MCF 10A (cell line): ENCODE data around the gene TRA2A. TPM values are rescaled to one million over a fixed set of nuclear protein-coding genes. Genes with fewer than 3 reads are reported as not detected.

ENCODE experiments used
- BruUV-seq: library from RNA; stranded (reverse); fragments of 400-500 nt; replicated peaks from 2 replicates; lab custom pipeline; 2021; lab: Mats Ljungman, UMichigan
- CTCF ChIA-PET: fragments of 300-600 bp; sonication (Branson Sonifier 250); formaldehyde crosslinking; extraction: SDS; loops from one replicate; lab custom pipeline; 2021; ENCODE audit warnings: antibody characterized with exemption, inconsistent platforms; lab: Yijun Ruan, JAX
- POLR2A ChIA-PET: fragments of 300-600, 350-650 bp; sonication (Branson Sonifier 250); formaldehyde crosslinking; extraction: SDS; loops from one replicate; lab custom pipeline; 2020; ENCODE audit warnings: antibody characterized with exemption, inconsistent platforms; lab: Yijun Ruan, JAX
- DNase-seq: peaks from one replicate; pipeline ENCODE4 v3.0.0-alpha.2; 2018; ENCODE audit not compliant: unreplicated experiment
- H3K27ac Mint-ChIP-seq: one replicate; pipeline ENCODE4 v1.8.0; 2022; ENCODE audit warnings: mild to moderate bottlenecking, low read depth, mixed read lengths; ENCODE audit not compliant: unreplicated experiment
- H3K27me3 Mint-ChIP-seq: one replicate; pipeline ENCODE4 v1.8.0; 2022; ENCODE audit warnings: mixed read lengths; ENCODE audit not compliant: insufficient read depth, unreplicated experiment
- H3K36me3 Mint-ChIP-seq: one replicate; pipeline ENCODE4 v1.8.0; 2022; ENCODE audit warnings: mild to moderate bottlenecking, moderate library complexity, mixed read lengths; ENCODE audit not compliant: insufficient read depth, unreplicated experiment
- H3K4me1 Mint-ChIP-seq: one replicate; pipeline ENCODE4 v1.8.0; 2022; ENCODE audit warnings: mixed read lengths; ENCODE audit not compliant: insufficient read depth, unreplicated experiment
- H3K4me3 Mint-ChIP-seq: one replicate; pipeline ENCODE4 v1.8.0; 2022; ENCODE audit warnings: mild to moderate bottlenecking, moderate library complexity, mixed read lengths; ENCODE audit not compliant: unreplicated experiment
- H3K9me3 Mint-ChIP-seq: one replicate; pipeline ENCODE4 v1.8.0; 2022; ENCODE audit warnings: mixed read lengths; ENCODE audit not compliant: unreplicated experiment
- intact Hi-C: fragments of 100-400 bp; cut with micrococcal nuclease; formaldehyde crosslinking; loops from 2 replicates; pipeline ENCODE4 v1.14.1; 2022
- total RNA-seq: library from RNA; stranded (reverse); gene quantifications from 2 replicates; pipeline ENCODE4 v1.2.3, GENCODE V29; 2022
- TF ChIP-seq, protein P1 (sequence below): fragments of 200-600 bp; IDR thresholded peaks from one replicate; pipeline ENCODE4 v1.8.0; 2022; ENCODE audit warnings: antibody characterized with exemption, mild to moderate bottlenecking; ENCODE audit not compliant: unreplicated experiment

The TRA2A gene
- total RNA-seq, 1 experiment from 2014 or later: 113 TPM

DNA sequence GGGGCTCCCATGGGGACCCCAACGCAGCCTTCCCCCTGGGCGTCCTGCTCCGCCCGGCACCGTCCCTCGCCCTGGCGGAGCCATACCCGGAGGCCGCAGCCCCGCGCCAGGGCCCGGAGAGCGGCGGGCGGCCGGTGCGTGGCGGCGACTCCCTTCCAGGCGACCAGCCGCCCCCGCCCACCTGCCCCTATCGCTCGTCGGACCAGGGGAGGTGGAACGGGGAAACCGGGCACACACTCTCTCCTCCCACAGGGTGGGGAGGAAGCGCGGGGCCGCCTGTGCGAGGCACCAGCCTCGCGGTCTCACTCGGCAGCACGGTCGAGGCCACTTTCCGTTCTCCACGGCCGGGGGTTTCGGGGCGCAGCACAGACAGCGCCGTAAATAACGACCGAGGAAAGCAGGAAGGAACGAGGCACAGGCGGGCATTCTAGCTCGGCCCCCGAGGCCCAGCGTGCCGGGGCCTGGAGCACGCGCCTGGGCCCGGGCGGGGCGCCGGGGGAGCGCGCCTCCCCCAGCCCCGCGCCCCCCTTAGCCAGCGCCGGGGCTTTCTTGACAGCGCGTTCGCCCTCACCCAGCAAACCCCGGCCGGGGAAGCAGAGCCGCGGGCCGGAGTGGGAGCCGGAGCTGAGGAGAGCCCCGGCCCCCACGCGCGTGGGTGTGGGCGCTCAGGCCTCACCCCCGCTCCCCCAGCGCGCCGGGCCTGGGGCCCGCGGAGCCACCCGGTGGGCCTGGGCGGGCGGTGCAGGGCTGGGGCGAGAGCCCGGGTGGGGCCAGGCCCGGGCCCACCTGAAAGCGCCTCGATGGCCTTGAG, 62.4 kb downstream of the TRA2A start:
- ChIA-PET POLR2A (interaction anchor here (0.7 to 2.2 kb wide), 7 partner anchors 38 to 170 kb away, joined by 3 to 12 read pairs (median 3); partner anchors contain the start of gene MALSU1), CTCF (interaction anchor here (0.6 to 1.1 kb wide), 2 partner anchors 15 to 144 kb away, joined by 3 read pairs; no protein-coding TSS in a partner anchor)
- no TSS peak for BruUV-seq
- TF ChIP-seq, protein P1, sequence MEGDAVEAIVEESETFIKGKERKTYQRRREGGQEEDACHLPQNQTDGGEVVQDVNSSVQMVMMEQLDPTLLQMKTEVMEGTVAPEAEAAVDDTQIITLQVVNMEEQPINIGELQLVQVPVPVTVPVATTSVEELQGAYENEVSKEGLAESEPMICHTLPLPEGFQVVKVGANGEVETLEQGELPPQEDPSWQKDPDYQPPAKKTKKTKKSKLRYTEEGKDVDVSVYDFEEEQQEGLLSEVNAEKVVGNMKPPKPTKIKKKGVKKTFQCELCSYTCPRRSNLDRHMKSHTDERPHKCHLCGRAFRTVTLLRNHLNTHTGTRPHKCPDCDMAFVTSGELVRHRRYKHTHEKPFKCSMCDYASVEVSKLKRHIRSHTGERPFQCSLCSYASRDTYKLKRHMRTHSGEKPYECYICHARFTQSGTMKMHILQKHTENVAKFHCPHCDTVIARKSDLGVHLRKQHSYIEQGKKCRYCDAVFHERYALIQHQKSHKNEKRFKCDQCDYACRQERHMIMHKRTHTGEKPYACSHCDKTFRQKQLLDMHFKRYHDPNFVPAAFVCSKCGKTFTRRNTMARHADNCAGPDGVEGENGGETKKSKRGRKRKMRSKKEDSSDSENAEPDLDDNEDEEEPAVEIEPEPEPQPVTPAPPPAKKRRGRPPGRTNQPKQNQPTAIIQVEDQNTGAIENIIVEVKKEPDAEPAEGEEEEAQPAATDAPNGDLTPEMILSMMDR: no peak
- Mint-ChIP-seq H3K4me3 (peak overlapping the region; percentile 88), H3K27me3 (peaks cover 15% of the 10 kb centered on the region), H3K9me3 (no peaks in the 10 kb centered on the region), H3K27ac (peak overlapping the region; percentile 89), H3K36me3 (peaks cover 13% of the 10 kb centered on the region), H3K4me1 (peaks cover 17% of the 10 kb centered on the region)
- intact Hi-C loops: no loop called here
- DNase-seq: peak; percentile 9

DNA sequence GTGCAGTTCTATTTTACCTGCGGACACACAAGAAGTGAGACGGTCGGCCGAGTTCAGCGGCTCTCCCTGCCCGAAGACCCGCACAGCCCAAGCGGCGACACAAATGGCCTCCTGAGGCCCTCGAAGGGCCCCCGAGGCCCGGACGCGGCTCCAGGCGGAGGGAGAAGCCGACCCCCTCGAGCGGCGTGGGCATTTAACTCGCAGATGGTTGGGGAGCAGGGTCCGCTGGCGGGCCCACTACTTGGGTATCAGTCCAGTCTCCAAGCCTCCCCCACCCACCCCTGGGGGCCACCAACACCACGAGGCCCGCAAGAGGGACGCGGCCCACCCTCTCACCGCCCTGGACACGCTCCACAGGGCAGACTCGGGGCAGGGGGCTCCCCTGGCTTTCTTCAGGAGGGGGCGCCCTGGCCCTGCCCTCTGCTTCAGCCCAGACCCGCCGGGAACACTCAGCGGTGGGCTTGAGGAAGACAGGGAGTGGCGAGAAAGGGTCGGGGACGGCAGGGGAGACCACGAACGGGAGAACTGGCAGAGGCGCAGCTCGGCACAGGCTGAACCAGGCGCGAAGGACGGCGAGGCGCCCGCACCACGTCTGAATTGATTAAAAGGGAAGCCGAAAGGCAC, 63.1 kb downstream of the TRA2A start:
- intact Hi-C loops: no loop called here
- H3K27ac Mint-ChIP-seq: peak overlapping the region; percentile 69
- POLR2A ChIA-PET: interaction anchor here (1.4 to 2.4 kb wide), 5 partner anchors 38 to 170 kb away, joined by 3 to 12 read pairs (median 7); partner anchors contain the start of gene MALSU1

DNA sequence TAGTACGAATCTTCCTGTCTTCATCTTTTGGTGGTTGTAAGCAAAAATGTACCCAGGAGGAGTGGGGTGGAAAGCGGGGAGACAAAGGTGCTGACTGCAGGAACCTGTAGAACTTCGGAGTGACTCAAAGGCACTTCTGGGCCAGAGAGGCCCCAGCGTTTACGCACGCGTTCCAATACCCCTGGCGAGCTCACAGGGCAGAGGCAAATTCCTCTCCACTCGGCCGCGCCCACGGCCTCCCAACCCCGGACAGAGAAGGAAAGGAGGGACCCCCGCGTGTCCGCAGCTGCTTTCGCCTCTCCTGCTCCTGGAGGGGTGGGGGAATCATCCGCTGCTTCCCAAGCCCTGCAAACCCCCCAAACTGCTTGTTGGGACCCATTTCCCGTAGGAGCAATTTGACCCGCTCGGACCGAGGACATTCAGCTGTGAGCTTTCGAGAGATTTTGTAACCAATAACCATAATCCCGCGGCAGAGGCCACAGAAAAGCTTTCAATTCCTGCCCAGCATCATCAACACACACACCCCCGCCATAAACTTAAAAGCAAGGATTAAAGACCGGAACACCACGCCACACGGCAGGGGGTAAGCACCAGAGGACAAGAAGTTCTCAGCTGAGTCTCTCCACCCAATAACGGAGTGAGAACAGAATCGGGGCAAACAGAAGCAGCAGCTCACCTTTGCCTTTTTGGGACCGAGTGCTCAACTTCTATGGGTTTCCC, 63.8 kb downstream of the TRA2A start:
- DNase-seq: peak; percentile 41
- no peaks in the 10 kb centered on the region for H3K9me3 Mint-ChIP-seq
- H3K27ac Mint-ChIP-seq: peak overlapping the region; percentile 69
- intact Hi-C loops: no loop called here
- TSS peak; percentile 2 for BruUV-seq
- peaks cover 17% of the 10 kb centered on the region for H3K36me3 Mint-ChIP-seq
- peak overlapping the region; percentile 88 for H3K4me3 Mint-ChIP-seq
- H3K27me3 Mint-ChIP-seq: peaks cover 4% of the 10 kb centered on the region
- ChIA-PET CTCF (interaction anchor here (0.6 to 1.5 kb wide), 5 partner anchors 29 to 197 kb away, joined by 3 to 4 read pairs (median 3); no protein-coding TSS in a partner anchor), POLR2A (interaction anchor here (2.2 to 2.4 kb wide), 2 partner anchors 38 to 63 kb away, joined by 7 to 12 read pairs; no protein-coding TSS in a partner anchor)
- peaks cover 22% of the 10 kb centered on the region for H3K4me1 Mint-ChIP-seq
- TF ChIP-seq, protein P1: no peak

More for the DNA sequence above, 63.1 kb downstream of the TRA2A start:
- BruUV-seq: no TSS peak
- Mint-ChIP-seq H3K4me1 (peaks cover 17% of the 10 kb centered on the region), H3K36me3 (peaks cover 13% of the 10 kb centered on the region), H3K27me3 (peaks cover 11% of the 10 kb centered on the region), H3K9me3 (no peaks in the 10 kb centered on the region), H3K4me3 (peak overlapping the region; percentile 88)
- DNase-seq: peak; percentile 8
- CTCF ChIA-PET: interaction anchor here (0.8 to 1.5 kb wide), 2 partner anchors 76 to 198 kb away, joined by 3 to 4 read pairs; no protein-coding TSS in a partner anchor
- TF ChIP-seq, protein P1: no peak
